Erythroblast (primary cell): Measurements from ENCODE around the gene CSH2.
A peak's percentile ranks its signal among the peaks of the same experiment; 100 is the strongest.

Experiments
- DNase-seq, 2 experiments: peaks; one replicate each; lab custom pipeline; 2025; lab: John Stamatoyannopoulos, UW
- GATA1 ChIP-seq: IDR thresholded peaks from 2 replicates; pipeline ENCODE4 v1.6.1; 2011; ENCODE audit warnings: low read depth, mild to moderate bottlenecking, control low read depth, low read length, moderate library complexity
- POLR2A ChIP-seq: IDR thresholded peaks from 2 replicates; pipeline ENCODE4 v1.6.1; 2011; ENCODE audit warnings: mild to moderate bottlenecking, low read length

Gene CSH2

GRCh38 chr17:63842173-63842539 lies 31.3 kb downstream of the CSH2 start:
- no peak for DNase-seq
- TF ChIP-seq POLR2A = no peak
- TF ChIP-seq GATA1 = no peak

DNA sequence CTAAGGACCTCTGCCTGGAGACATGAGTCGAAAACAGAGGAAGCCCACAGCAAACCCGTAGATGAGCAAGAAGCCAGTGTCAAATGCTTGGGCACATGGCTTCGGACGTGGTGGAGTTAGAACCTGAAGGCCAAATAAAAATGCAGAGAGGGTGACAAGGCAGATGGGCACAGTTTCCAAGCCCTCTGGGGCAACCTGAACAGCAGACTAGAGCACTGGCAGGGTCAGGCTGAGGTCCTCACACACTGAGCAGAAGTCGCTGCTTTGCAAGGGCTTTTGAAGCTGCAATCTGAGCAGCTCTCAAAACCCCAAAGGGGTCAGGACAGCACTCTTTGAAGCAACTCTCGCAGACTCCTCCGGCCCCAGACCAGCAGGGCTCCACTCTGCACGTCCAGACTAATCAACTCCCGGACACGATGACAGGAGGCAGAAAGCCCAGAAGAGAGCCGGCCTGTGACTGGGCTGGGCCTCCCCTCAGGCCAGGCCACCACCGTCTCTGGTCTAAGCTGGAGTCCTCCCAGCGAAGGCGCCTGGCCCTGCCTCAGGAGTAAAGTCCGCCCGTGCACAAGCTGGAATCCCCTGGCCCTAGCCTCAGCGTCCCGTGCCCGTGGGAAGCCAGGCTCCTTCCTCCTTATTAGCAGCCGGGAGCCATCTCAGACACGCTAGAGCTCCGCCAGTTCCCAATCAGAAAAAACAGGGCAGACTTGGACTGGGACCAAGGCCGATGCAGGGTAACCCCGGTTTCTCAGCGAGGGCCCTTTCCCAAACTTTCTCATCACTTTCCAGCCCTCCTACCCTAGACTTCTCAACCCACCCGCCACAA lies 31.9 kb downstream of the CSH2 start:
- TF ChIP-seq GATA1 (no peak), POLR2A (no peak)

GRCh38 chr17:63840591-63841349 lies 32.7 kb downstream of the CSH2 start:
- TF ChIP-seq POLR2A (no peak), GATA1 (no peak)
- DNase-seq = no peak

More for the DNA sequence above, 31.9 kb downstream of the CSH2 start:
- DNase-seq = peak in 1 of 2 experiments; percentile 61

GRCh38 chr17:63838631-63839171 lies 34.8 kb downstream of the CSH2 start:
- no peak for TF ChIP-seq POLR2A
- no peak for DNase-seq

DNA sequence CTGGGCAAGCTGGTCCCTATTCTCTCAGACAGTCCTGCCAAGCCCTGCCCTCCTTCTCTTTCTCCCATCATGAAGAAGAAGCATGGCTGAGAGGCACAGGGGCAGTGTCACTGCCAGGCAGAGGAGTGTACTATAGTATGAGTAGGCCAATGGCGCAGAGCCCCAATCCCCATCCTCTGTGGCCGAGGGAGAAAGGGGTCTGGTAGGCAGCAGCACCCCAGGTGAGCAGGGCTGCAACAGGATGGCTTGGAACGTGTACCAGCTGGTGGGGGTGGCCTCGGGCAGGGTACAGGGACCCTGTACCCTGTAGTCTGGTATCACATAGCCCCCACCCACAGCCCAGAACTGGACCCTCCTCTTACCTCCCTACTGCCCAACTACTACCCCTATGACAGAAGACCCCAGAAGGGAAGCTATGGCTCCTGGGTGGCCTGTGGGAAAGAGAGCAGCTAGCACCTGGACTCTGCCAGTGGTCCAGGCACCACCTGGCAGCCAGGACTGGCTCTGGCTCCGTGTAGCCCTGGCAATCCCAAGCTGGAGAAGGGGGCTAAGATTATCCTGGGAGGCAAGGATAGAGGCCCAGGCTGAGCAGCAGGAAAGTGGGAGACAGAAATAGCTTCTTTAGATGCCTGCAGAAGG lies 35.4 kb downstream of the CSH2 start:
- TF ChIP-seq GATA1 (no peak), POLR2A (no peak)
- DNase-seq = no peak

DNA sequence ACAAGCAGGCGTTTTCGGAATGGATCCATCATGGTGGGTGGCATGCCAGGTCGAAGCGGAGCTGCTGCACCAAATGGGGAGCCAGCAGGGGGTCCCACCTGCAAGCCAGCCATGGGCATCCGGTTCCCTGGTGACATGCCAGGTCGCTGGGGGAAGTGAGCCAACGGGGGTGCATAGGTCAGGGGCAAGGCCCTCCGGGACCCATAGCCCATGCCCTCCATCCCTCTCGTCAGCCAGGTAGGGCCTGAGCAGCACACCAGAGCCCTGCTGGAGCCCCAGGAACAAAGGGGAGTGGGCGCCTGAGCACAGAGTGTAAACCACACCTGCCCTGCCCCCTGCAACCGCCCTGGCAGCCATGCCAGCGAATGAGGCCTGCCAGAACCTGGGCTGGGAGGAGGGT lies 36.0 kb downstream of the CSH2 start:
- DNase-seq = no peak
- no peak for TF ChIP-seq POLR2A
- no peak for TF ChIP-seq GATA1

GRCh38 chr17:63836811-63837210 lies 36.7 kb downstream of the CSH2 start:
- no peak for TF ChIP-seq GATA1
- TF ChIP-seq POLR2A = no peak
- no peak for DNase-seq

GRCh38 chr17:63835167-63835720 lies 38.2 kb downstream of the CSH2 start:
- no peak for TF ChIP-seq GATA1
- TF ChIP-seq POLR2A = no peak
- DNase-seq = no peak

- TF ChIP-seq POLR2A (no peak), GATA1 (no peak)
- peak; percentile 91 for DNase-seq
Observed at GRCh38 chr17:63834431-63835166, 38.9 kb downstream of the CSH2 start.

- no peak for TF ChIP-seq GATA1
- no peak for TF ChIP-seq POLR2A
- DNase-seq = no peak
Observed at GRCh38 chr17:63833741-63834373, 39.6 kb downstream of the CSH2 start.

GRCh38 chr17:63833026-63833740 lies 40.3 kb downstream of the CSH2 start:
- no peak for TF ChIP-seq GATA1
- TF ChIP-seq POLR2A = no peak
- DNase-seq = no peak

- no peak for DNase-seq
- TF ChIP-seq POLR2A = no peak
- TF ChIP-seq GATA1 = no peak
Observed at GRCh38 chr17:63832455-63832854, 41.0 kb downstream of the CSH2 start.
